BLaER1 treated with 17β-estradiol and CSF1 and Interleukin-3, amounts not matched to agents 10 nM and 100 nM (cell line): ENCODE results near the gene TALDO1.
"Not testable (repeated sequence)": the region's sequence is repeated elsewhere in the genome, so short reads cannot be mapped to it uniquely, and the experiment has no call there.

Source experiments
- H3K27ac ChIP-seq, 11 experiments: shearing (Covaris generic); formaldehyde crosslinking; 2 replicates each; pipeline ENCODE4 v1.8.1; 2022
- H3K27me3 ChIP-seq, 11 experiments: shearing (Covaris generic); formaldehyde crosslinking; 2 replicates each; pipeline ENCODE4 v1.8.1; 2022
- H3K36me3 ChIP-seq, 11 experiments: shearing (Covaris generic); formaldehyde crosslinking; 2 replicates each; pipeline ENCODE4 v1.8.1; 2022
- H3K4me1 ChIP-seq, 10 experiments: shearing (Covaris generic); formaldehyde crosslinking; 2 replicates each; pipeline ENCODE4 v1.8.1; 2022
- H3K4me2 ChIP-seq, 11 experiments: shearing (Covaris generic); formaldehyde crosslinking; 2 replicates each; pipeline ENCODE4 v1.8.1; 2022
- H3K4me3 ChIP-seq, 10 experiments: shearing (Covaris generic); formaldehyde crosslinking; 2 replicates each; pipeline ENCODE4 v1.8.1; 2022
- H3K9ac ChIP-seq, 11 experiments: shearing (Covaris generic); formaldehyde crosslinking; 2 replicates each; pipeline ENCODE4 v1.8.1; 2022
- H3K9me3 ChIP-seq, 11 experiments: shearing (Covaris generic); formaldehyde crosslinking; replicated peaks in 1 of 11; 2 replicates each; pipeline ENCODE4 v1.8.1; 2022
- H4K20me1 ChIP-seq, 11 experiments: shearing (Covaris generic); formaldehyde crosslinking; 2 replicates each; pipeline ENCODE4 v1.8.1; 2022
- Cebpa-rat ChIP-seq, 11 experiments: shearing (Covaris generic); IDR thresholded peaks; 2 replicates each; pipeline ENCODE4 v1.8.1; 2022

Gene TALDO1

DNA sequence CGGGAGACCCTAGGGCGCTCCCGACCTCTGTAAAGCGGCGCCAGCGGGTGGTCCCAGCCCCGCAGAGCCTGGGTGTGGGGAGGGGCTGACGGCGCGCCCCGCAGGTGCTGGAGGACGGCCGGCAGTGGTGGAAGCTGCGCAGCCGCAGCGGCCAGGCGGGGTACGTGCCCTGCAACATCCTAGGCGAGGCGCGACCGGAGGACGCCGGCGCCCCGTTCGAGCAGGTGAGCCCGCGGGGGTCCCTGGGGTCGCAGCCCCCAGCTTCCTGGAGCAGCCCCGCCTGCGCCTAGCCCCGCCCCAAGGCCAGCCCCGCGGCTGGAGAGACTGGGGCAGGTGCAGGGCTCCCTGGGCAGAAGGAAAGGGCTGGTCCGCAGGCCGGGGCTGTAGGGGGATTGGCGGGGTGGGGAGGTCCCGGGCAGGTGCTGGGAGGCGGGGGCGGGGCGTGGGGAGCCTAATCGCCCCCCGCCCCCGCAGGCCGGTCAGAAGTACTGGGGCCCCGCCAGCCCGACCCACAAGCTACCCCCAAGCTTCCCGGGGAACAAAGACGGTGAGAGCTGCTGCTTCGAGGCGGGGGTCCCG is 21.6 kb upstream of the TALDO1 start:
- no peak for TF ChIP-seq Cebpa-rat (IDR thresholded peaks at IDR 0.05)
- H3K9me3 ChIP-seq = no peaks in the 10 kb centered on the region
- no peak overlapping the region; a peak in 1 of 22 replicates for H3K27ac ChIP-seq
- peak overlapping the region; percentile 49 to 92 (median 79); a peak in 21 of 22 replicates for H3K4me2 ChIP-seq
- no peaks in the 10 kb centered on the region for H3K36me3 ChIP-seq
- H4K20me1 ChIP-seq = peaks cover 0 to 22% (median 16%) of the 10 kb centered on the region in 11 experiments; a peak in 18 of 22 replicates
- H3K4me1 ChIP-seq = peaks cover 32 to 78% (median 63%) of the 10 kb centered on the region in 10 experiments
- H3K4me3 ChIP-seq = peak overlapping the region in 2 of 10 experiments; percentile 38 to 40; a peak in 3 of 20 replicates
- peaks cover 43 to 60% (median 52%) of the 10 kb centered on the region in 11 experiments for H3K27me3 ChIP-seq
- peak overlapping the region in 4 of 11 experiments; percentile 9 to 69 (median 28); a peak in 3 of 22 replicates for H3K9ac ChIP-seq

DNA sequence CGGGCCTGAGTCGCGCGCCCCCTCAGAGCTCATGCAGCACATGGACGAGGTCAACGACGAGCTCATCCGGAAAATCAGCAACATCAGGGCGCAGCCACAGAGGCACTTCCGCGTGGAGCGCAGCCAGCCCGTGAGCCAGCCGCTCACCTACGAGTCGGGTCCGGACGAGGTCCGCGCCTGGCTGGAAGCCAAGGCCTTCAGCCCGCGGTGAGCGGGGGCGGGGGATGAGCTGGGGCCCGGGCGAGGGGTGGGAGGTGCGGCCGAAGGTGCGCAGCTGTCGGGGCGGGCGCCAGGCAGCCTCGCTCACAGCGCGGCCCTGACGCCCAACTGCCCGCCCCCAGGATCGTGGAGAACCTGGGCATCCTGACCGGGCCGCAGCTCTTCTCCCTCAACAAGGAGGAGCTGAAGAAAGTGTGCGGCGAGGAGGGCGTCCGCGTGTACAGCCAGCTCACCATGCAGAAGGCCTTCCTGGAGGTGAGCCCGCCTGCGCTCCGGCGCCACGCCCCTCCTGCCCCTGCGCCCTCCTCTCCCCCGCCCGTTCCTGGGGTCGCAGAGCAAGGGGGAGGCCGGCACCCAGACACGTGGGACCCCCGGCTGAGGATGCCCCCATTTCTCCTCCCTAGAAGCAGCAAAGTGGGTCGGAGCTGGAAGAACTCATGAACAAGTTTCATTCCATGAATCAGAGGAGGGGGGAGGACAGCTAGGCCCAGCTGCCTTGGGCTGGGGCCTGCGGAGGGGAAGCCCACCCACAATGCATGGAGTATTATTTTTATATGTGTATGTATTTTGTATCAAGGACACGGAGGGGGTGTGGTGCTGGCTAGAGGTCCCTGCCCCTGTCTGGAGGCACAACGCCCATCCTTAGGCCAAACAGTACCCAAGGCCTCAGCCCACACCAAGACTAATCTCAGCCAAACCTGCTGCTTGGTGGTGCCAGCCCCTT is 20.7 kb upstream of the TALDO1 start:
- H3K27ac ChIP-seq = peak overlapping the region in 10 of 11 experiments; percentile 28 to 65 (median 56); a peak in 17 of 22 replicates
- H3K9me3 ChIP-seq = no peaks in the 10 kb centered on the region
- peaks cover 25 to 70% (median 56%) of the 10 kb centered on the region in 10 experiments for H3K4me1 ChIP-seq
- peak overlapping the region; percentile 36 to 62 (median 46); a peak in 18 of 20 replicates for H3K4me3 ChIP-seq
- no peaks in the 10 kb centered on the region for H3K36me3 ChIP-seq
- peaks cover 35 to 52% (median 44%) of the 10 kb centered on the region in 11 experiments for H3K27me3 ChIP-seq
- H3K4me2 ChIP-seq = peak overlapping the region; percentile 73 to 92 (median 80)
- peaks cover 0 to 14% (median 9%) of the 10 kb centered on the region in 11 experiments; a peak in 18 of 22 replicates for H4K20me1 ChIP-seq
- H3K9ac ChIP-seq = peak overlapping the region; percentile 42 to 71 (median 60); a peak in 19 of 22 replicates
- TF ChIP-seq Cebpa-rat (IDR thresholded peaks at IDR 0.05) = no peak

DNA sequence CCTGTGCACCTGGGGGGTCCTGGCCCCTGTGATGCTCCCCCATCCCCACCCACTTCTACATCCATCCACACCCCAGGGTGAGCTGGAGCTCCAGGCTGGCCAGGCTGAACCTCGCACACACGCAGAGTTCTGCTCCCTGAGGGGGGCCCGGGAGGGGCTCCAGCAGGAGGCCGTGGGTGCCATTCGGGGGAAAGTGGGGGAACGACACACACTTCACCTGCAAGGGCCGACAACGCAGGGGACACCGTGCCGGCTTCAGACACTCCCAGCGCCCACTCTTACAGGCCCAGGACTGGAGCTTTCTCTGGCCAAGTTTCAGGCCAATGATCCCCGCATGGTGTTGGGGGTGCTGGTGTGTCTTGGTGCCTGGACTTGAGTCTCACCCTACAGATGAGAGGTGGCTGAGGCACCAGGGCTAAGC is 20.0 kb upstream of the TALDO1 start:
- peaks cover 0 to 7% (median 2%) of the 10 kb centered on the region in 11 experiments; a peak in 11 of 22 replicates for H4K20me1 ChIP-seq
- H3K4me1 ChIP-seq = peaks cover 18 to 63% (median 48%) of the 10 kb centered on the region in 10 experiments
- peak overlapping the region in 1 of 10 experiments; percentile 48; a peak in 1 of 20 replicates for H3K4me3 ChIP-seq
- no peaks in the 10 kb centered on the region for H3K9me3 ChIP-seq
- peak overlapping the region in 4 of 11 experiments; percentile 60 to 71 (median 68); a peak in 4 of 22 replicates for H3K9ac ChIP-seq
- no peak overlapping the region for H3K27ac ChIP-seq
- no peaks in the 10 kb centered on the region for H3K36me3 ChIP-seq
- H3K27me3 ChIP-seq = peaks cover 27 to 44% (median 36%) of the 10 kb centered on the region in 11 experiments
- no peak for TF ChIP-seq Cebpa-rat (IDR thresholded peaks at IDR 0.05)
- peak overlapping the region; percentile 73 to 92 (median 80); a peak in 21 of 22 replicates for H3K4me2 ChIP-seq

DNA sequence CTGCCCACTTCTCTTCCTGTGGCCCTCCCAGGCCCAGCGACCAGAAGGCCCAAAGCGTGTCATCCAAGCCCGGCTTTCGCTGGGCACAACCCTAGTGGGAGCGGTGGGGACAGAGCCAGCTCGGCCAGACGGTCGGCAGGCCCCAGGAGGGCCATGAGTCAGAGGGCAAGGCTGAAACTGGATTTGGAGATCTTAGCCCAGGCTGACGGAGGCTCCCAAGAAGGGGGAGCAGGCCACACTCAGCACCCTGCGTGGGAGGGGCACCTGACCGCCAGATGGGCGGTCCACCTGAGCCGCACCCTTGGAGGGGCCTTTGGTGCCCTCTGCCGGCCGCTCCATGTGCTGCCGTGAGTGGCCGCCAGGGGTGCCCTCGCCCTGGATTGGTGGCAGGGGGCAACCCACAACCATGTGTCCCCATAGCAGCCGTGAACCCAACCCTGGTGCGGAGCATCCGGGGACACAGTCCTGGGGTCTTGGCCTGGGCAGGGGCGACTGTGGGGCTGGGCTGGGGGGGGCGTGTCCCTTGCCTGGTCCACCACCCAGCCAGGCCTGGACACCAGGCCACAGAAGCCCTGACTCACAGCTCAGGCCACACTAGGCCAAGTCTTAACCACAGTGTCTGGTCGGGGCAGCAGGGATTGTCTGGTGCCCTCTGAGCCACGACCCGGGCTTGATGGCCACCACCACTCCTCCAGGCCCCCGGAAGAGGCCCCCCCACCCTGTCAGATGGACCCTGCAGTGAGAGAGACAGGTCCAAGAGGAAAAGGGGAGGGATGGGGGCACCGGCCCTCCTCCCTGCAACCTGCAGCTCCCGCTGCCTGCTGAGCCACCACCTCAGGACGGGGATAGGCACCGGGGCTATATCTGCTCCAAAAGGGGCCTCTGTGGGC is 19.2 kb upstream of the TALDO1 start:
- TF ChIP-seq Cebpa-rat (IDR thresholded peaks at IDR 0.05) = no peak
- no peaks in the 10 kb centered on the region for H3K36me3 ChIP-seq
- peak overlapping the region in 5 of 11 experiments; percentile 25 to 49 (median 43); a peak in 9 of 22 replicates for H3K9ac ChIP-seq
- peak overlapping the region in 1 of 11 experiments; percentile 10; a peak in 2 of 22 replicates for H3K27ac ChIP-seq
- peaks cover 0 to 4% (median 0%) of the 10 kb centered on the region in 11 experiments; a peak in 2 of 22 replicates for H4K20me1 ChIP-seq
- H3K4me1 ChIP-seq = peaks cover 15 to 59% (median 45%) of the 10 kb centered on the region in 10 experiments; a peak in 19 of 20 replicates
- H3K27me3 ChIP-seq = peaks cover 24 to 38% (median 32%) of the 10 kb centered on the region in 11 experiments
- H3K4me3 ChIP-seq = no peak overlapping the region
- H3K4me2 ChIP-seq = peak overlapping the region; percentile 7 to 92 (median 78); a peak in 21 of 22 replicates
- H3K9me3 ChIP-seq = no peaks in the 10 kb centered on the region

DNA sequence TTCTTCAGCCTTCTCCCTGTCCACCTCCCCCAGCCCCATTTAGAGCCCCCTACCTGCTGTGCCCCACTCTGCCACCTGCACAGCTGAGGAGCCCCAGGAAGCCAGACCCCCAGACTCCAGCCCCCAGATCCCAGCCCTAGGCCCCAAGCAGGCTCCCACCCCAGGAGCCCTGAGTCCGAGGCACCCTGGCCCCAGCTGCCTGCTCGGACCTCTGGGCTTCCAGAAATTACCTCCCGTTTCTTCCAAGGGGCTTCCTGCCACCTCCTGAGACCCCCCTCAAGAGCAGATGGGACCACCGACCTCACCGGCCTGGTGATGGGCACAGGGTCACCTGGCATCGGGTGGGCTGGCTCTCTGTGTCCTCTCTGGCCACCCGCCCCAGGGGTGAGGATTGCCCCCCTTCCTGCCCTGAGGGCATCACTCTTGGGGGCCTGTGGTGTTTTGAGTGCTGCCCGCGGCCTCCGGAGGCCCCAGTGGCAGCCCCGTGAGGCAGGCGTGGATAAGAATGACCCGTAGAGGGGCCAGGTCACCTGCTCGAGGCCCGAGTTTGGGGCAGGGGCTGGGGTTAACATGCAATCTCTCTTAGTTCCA is 18.3 kb upstream of the TALDO1 start:
- Histone ChIP-seq H3K36me3 (no peaks in the 10 kb centered on the region), H4K20me1 (peaks cover 0 to 4% (median 0%) of the 10 kb centered on the region in 11 experiments; a peak in 2 of 22 replicates), H3K27ac (no peak overlapping the region), H3K4me3 (no peak overlapping the region), H3K4me1 (peaks cover 15 to 57% (median 45%) of the 10 kb centered on the region in 10 experiments; a peak in 19 of 20 replicates), H3K9ac (peak overlapping the region in 7 of 11 experiments; percentile 25 to 49 (median 43); a peak in 10 of 22 replicates), H3K27me3 (peaks cover 24 to 36% (median 31%) of the 10 kb centered on the region in 11 experiments), H3K4me2 (peak overlapping the region; percentile 2 to 84 (median 67); a peak in 16 of 22 replicates), H3K9me3 (no peaks in the 10 kb centered on the region)
- TF ChIP-seq Cebpa-rat (IDR thresholded peaks at IDR 0.05) = no peak

DNA sequence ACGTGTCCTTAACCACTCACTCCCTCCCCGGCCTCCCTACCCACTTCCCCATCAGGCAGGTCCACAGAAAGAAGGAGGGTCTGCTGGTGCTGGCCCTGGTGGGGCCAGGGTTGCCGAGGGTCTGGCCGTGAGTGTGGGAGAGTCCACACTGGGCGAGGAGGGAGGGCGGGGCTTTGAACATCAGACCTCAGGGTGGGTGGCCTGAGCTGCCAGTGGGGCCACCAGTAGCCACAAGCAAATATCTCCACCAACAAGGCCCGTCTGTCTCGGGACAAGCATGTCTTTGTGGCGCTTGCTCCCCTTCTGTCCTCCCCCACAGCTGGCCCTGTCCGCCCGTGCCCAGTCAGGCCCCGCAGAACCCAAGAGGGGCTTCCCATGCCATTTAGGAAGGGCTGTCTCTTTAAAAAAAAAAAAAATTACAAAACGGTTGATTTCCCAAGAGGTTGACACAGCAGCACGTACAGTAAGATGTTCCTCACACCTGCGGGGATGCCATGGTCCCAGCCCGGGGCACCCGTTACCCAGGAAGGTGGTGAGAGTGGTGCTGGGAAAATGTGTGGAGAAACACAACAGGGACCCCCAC is 17.7 kb upstream of the TALDO1 start:
- no peaks in the 10 kb centered on the region for H3K36me3 ChIP-seq
- no peak overlapping the region for H3K27ac ChIP-seq
- no peak for TF ChIP-seq Cebpa-rat (IDR thresholded peaks at IDR 0.05)
- H3K4me1 ChIP-seq = peaks cover 15 to 52% (median 45%) of the 10 kb centered on the region in 10 experiments; a peak in 19 of 20 replicates
- peaks cover 0 to 4% (median 0%) of the 10 kb centered on the region in 11 experiments; a peak in 2 of 22 replicates for H4K20me1 ChIP-seq
- peaks cover 21 to 30% (median 26%) of the 10 kb centered on the region in 11 experiments for H3K27me3 ChIP-seq
- peak overlapping the region in 7 of 11 experiments; percentile 25 to 49 (median 43); a peak in 9 of 22 replicates for H3K9ac ChIP-seq
- H3K9me3 ChIP-seq = peaks cover 0 to 2% (median 0%) of the 10 kb centered on the region in 11 experiments; a peak in 1 of 22 replicates
- H3K4me2 ChIP-seq = peak overlapping the region in 10 of 11 experiments; percentile 2 to 84 (median 72); a peak in 17 of 22 replicates
- H3K4me3 ChIP-seq = no peak overlapping the region

DNA sequence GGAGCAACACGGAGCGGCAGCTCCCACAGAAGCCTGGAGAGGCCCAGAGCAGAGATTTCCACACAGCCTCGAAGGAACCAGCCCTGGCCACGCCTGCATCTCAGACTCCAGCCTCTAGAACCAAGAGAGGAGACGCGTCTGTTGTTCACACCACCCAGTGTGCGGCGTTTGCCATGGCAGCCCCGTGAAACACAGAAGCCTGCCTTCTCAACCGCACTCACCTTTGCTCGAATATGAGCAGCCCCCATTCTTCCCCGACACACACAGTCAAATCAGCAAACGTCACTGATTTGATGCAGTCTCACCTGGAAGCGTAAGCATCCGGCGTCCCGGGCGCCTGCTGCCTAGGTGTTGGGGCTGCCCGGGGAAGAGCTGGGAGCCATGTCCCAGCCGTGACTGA is 14.2 kb upstream of the TALDO1 start:
- Histone ChIP-seq H3K4me1 (peaks cover 17 to 41% (median 35%) of the 10 kb centered on the region in 10 experiments), H3K4me3 (no peak overlapping the region), H3K4me2 (no peak overlapping the region), H3K27me3 (peaks cover 9 to 15% (median 12%) of the 10 kb centered on the region in 11 experiments; a peak in 21 of 22 replicates), H4K20me1 (peaks cover 0 to 4% (median 0%) of the 10 kb centered on the region in 11 experiments; a peak in 2 of 22 replicates), H3K9ac (no peak overlapping the region), H3K36me3 (no peaks in the 10 kb centered on the region), H3K27ac (no peak overlapping the region), H3K9me3 (peaks cover 0 to 4% (median 0%) of the 10 kb centered on the region in 11 experiments; a peak in 1 of 22 replicates)
- TF ChIP-seq Cebpa-rat (IDR thresholded peaks at IDR 0.05) = no peak

DNA sequence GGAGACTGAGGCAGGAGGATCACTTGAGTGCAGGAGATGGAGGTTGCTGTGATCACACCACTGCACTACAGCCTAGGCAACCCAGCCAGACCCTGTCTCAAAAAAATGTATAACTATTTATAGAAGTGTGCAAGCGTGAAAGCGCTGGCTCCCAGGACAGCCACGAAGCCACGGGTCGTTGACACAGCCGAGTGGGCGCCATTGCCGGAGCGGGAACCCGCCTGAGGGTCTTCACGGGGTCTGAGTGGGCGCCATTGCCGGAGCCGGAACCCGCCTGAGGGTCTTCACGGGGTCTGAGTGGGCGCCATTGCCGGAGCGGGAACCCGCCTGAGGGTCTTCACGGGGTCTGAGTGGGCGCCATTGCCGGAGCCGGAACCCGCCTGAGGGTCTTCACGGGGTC is 12.7 kb upstream of the TALDO1 start:
- H3K4me1 ChIP-seq = peaks cover 14 to 28% (median 22%) of the 10 kb centered on the region in 10 experiments
- H3K9ac ChIP-seq, H3K9me3 ChIP-seq, H3K36me3 ChIP-seq, H3K4me3 ChIP-seq, H3K4me2 ChIP-seq, H3K27ac ChIP-seq, H4K20me1 ChIP-seq: not testable (repeated sequence)
- H3K27me3 ChIP-seq = peaks cover 14 to 24% (median 18%) of the 10 kb centered on the region in 11 experiments; a peak in 21 of 22 replicates
